Measurements from ENCODE around the gene SCUBE1.

SCUBE1 gene

DNA sequence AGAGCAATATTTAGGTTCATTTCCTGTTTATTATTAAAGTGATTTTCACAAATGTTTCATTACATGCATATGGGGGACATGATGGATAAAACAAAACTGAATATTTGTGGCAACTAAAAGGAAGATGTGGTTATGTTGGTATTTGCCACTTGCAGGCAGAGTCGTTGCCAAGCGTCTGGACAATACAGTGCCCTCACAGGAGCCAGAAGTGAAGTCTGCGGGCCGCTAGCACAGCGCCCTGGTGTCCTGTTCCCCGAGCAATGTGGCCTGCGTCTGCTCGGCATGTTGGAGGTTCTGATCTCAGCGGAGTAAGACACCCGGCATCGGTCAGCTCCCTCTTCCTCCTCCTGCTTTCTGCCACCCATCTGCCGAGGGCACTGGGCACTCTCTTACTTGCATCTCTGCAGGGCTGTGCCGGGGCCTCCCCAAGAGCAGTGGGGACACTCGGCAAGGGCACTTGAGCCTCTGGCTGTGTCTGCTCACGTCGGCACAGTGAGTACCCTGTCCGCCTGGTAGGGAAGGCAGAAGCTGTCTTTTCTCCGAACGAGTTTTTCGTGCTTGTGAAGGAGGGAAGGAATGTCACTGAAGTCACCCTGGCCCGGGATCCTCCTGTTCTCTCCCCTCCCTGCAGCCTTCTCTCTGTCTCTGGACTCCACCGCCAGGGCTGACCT lies 145.8 kb downstream of the SCUBE1 start:
- peak; percentile 28 for DNase-seq

- DNase-seq: no peak
Observed at GRCh38 chr22:43191831-43192230, 151.3 kb downstream of the SCUBE1 start.

GRCh38 chr22:43188829-43189545 lies 154.2 kb downstream of the SCUBE1 start:
- DNase-seq: no peak

DNA sequence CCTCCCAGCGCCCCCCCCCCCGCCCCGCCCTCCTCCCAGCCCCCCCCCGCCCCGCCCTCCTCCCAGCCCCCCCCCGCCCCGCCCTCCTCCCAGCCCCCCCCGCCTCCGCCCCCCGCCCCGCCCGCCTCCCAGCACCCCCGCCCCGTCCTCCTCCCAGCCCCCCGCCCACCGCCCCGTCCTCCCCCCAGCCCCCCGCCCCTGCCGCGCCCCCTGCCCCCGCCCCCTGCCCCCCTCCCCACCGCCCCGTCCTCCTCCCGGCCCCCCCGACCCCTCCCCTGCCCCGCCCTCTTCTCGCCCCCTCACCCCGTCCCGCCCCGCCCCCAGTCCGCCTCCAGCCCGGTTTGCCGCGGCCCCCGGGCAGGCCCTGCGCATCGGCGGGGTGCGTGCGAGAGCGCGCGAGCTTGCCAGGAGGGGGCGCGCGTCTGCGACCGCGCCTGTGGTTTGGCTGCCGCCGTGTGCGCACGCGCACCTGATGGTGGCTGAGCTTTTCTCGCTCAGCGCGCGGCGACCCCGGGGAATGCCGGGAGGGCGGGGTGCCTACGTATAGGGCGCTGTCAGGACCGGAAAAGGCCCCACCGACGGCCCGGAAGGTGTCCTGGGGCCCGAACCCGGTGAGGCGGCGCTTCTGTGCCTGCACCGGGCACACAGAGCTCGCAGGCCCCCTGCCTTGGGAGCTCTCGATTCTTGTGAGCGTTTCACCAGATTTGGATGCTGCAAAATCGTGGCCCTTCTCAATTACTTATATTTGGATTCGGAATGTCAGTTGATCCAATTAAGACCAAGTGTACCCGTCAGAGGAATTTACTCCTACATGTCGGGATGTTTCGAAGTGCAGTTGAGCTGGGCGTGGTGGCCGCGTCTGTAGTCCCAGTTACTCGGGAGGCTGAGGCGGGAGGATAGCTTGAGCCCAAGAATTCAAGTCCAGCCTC lies 155.7 kb downstream of the SCUBE1 start:
- peak; percentile 95 for DNase-seq

DNA sequence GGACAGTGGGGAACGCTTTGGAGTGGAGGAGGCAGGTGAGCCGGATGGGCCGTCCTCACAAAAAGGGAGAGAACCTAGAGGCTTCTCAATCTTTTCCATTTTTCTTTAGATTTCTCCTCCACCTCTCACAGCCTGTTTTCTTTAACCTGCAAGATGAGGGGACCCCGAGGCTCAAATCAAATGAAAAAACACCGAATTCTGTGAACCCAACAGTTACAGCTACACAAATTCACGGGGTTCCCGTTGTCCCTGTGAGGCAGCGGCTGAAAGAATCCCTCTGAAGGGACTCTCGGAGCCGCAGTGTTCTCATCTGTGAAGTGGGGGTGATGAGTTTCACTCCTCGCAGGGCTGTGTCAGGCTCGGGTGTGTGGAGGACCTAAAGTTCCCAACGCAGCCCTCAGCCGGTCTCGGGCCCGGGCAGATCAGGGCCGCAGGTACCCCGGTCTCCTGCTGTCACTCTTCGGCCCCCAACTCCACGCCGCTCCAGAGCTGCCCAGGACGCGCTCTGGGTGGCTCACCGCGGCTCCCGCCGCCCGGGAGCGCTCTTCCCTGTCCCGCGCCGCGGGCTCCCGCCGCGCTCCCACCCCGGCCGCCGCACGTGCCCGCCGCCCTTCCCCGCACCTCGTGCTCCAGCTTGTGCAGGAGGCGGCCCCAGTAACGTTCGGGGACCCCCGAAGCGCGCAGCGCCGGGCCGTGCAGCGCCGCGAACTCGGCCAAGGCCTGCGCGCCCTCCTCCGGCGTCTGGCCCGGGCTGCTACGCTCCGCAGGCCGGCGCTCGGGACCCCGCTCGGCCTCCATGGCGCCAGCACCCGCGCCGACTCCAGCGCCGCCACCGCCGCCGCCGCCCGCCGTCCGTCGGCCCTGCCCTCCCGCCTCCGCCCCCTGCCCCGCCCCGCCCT lies 156.7 kb downstream of the SCUBE1 start, which contains the start of gene TTLL12:
TTLL12 (minus strand) TSS at position 863 of the 899 bp plus-strand sequence; CDS start at position 798, 65 bp downstream.
- peak; percentile 64 for DNase-seq

DNA sequence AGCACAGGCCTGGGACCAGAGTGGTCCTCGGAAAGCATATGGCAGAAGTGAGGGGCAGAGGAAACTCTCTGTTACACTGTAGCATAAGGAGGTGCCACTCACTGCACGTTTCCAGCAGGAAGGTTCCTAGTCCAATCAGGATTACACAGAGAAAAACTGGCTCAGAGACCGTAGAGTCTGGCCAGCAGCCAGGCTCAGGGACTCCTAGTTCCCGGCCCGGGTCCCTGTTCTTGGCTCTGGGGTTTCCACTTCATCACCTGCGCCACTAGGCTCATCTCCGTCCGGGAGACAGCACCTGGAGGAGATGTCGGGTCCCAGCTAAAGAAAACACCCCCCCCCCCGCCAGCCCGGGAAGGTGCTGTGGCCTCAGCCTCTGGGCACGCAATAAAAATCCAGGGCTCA lies 157.3 kb downstream of the SCUBE1 start:
- no peak for DNase-seq

GRCh38 chr22:43183496-43184277 lies 159.5 kb downstream of the SCUBE1 start:
- DNase-seq: no peak

DNA sequence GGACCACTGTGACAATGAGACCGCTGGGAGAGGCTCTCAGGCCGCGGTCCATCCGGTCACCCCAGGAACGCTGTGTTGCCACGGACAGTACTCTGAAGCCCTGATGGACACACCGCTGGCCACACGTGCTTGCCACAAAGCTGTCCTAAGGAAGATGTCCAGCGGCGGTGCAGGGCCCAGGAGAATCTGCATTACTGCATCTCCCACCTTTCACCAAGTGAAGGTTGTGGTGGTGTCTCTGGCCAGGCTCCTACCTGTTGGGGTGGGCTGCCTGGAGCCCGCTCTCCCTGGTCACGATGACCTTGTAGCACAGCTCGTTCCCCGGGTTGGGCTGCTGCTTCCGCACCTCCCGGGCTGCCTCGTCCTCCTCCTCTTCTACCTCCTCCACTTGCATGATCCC lies 160.4 kb downstream of the SCUBE1 start:
- DNase-seq: no peak

DNA sequence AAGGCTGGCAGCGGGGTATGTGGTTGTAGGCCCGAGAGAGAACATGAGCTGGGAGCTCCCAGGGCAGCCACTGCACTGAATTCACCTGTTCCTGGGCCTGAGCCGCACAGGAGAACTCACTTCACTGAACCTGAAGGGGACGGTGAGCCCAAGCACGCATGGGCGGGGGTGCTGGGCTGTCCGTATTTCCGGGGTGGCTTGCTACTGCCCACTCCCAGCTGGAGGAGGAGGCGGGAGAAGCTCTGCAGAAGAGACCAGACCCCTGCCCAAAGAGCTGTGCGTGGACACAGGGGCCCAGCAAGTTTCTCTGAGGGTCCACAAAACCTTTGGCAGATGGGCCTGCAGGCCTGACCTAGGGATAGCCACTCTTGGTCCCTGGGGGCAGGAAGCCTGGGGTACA lies 161.1 kb downstream of the SCUBE1 start:
- no peak for DNase-seq

DNA sequence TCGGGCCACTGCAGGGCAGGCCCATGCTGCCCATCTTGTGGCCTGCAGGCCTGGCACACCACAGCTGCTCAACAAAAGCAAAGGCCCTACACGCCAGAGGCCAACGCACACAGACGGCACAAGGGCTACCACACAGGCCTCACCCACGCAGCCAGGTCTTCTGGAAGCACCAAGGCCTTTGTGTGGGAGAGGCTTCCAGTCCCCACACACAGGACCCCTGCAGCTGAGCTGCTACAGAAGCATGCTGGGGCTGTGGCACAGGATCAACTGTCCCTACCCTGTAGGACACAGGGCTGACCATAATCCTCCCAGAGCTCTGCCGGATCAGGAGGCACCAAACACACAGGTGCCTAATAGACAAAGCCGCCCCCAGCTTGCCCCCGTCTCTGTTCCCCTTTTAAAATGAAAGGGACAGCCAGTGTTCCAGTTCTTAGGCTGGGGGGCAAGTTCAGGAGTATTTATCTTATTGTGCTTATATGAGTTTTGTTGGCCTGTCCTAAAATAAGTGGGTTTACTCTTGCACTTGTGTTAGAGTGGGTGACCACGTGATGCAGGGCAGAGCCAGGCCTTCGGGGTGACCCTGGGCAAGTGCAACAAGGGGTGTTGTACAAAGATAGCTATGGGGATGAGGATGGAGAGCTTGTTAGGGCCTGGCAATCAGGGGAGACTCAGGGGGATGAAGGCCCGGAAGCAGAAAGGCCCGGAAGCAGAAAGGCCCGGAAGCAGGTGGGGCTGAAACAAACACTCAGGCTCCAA lies 161.7 kb downstream of the SCUBE1 start:
- DNase-seq: no peak

DNA sequence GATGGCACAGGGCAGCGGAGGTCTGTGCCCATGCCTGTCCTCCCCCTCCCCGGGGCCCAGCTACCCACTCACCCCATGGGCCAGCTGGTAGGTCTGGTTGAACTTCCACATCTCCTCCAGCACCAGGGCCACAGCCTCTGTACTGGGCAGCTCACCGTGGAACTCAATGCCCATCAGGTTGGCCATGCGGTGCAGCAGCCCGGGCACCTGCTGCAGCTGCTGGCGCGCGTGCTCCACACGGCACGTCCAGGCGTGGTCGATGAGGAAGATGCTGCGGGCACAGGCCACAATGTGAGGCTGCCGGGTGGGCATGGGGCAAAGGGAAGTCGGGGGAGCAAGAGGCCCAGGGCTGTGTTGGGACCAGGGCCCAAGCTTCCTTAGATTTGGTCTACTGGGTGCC lies 162.5 kb downstream of the SCUBE1 start:
- no peak for DNase-seq

- DNase-seq: no peak
Observed at GRCh38 chr22:43179911-43180195, 163.3 kb downstream of the SCUBE1 start.

DNA sequence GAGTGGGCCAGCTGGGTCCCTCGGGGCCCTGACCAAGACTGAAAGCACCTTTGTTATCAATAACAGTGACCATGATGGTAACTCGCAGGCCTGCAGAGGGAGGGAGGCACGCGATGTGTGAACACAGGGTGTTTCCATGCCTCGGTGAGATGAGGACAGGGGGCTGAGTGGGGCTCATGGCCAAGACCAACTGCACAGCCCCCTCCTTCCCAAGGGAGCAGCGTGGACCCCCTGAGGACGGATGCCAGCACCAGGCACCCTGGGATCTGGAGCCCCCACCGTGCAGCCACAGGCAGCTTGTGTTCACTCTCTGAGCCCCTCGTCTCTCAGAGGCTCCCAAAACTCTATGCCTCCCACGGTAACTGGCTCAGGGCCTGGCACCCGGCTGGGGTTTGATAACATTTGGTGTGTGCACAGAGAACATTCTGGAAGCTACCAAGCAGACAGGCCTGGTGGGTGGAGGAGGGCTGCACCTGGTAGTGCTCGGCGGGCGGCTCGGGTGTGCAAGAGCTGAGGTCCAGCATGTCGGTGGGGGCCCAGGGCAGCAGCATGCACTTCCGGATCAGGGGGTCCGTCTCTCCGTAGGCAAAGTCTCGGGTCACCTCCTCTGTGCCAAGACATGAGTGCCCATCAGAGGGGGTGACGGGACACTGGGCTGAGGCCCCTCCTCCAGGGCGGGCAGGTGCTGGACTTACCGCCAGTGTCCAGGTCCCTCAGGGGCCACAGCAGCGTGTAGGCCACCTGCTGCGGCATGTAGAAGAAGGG lies 163.8 kb downstream of the SCUBE1 start:
- DNase-seq: no peak

DNA sequence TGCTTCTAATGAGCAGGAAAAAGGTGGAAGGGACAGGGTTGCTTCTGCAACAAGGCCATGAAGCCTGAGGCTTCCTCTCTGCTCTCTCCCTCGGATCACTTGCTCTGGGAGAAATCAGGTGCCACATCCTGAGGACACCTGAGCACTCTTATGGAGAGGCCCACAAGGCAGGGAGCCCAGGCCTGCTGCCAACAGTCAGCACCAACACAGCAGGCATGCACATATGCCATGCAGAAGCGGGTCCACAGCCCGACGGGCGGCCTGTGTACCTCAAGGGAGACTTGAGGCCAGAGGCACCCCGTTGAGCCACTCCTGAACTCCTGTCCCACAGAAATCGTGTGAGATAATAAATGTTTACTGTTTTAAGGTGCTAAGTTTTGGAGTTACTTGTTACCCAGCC lies 165.7 kb downstream of the SCUBE1 start:
- no peak for DNase-seq

DNA sequence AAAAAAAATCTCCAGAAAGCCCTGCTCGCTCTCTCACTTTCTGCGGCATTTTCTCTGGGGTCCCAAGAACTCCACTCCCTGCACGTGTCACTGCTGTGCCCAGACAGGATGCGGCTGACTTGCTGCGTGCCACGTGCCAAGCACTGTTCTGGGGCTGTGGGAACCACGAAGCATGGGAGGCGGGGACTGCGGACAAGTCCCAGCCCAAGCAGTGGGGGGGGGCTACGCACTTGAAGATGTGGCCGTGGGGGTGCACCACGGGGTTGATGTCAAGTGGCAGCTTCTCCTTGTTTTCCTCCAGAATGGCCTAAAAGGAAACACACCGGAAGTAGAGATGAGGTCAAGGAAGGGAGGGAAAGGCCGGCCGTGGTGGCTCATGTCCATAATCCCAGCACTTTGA lies 167.1 kb downstream of the SCUBE1 start:
- DNase-seq: no peak

DNA sequence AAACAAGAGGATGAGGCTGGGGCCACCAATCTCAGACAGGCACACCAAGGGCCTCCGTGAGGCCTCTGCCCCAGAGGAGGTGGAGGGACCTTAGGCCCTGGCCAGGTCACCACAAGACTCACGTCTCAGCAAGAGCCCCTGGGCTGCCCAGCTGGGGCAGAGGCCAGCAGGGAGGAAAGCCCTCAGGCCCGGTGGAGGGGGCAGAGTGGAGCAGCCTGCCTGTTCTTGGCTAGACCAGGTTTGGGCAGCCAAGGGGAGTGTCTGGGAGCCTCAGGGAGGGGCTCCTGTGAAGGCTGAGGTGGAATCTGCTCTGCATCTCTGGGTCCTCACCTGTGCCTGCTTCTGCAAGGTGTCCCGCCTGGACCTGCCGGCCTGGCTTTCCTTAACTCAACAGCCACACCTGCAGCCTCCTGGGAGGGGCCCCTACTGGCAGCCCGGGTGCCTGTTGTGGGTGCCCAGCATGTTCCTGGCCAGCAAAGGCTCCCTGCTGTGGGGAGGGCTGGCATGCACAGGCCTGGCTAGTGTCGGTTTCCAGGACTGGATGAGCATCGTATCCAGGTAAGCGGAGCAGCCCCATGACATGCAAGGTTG lies 168.1 kb downstream of the SCUBE1 start:
- no peak for DNase-seq

GRCh38 chr22:43173976-43174720 lies 169.0 kb downstream of the SCUBE1 start:
- no peak for DNase-seq

GRCh38 chr22:43173566-43173965 lies 169.6 kb downstream of the SCUBE1 start:
- no peak for DNase-seq

GRCh38 chr22:43172191-43172590 lies 171.0 kb downstream of the SCUBE1 start:
- DNase-seq: no peak

Measured in fibroblast of skin of abdomen (primary cell).